ENCODE data around the gene CNPY3. TPM values are rescaled to one million over a fixed set of nuclear protein-coding genes. Genes with fewer than 3 reads are reported as not detected.

The CNPY3 gene
- total RNA-seq, 1 donor from 2014 or later: 57.6 TPM

- H3K27ac Mint-ChIP-seq: no peak overlapping the region
- peaks cover 14% of the 10 kb centered on the region for H3K4me1 Mint-ChIP-seq (ENCODE audit: unreplicated experiment)
- TF ChIP-seq CTCF (conservative IDR thresholded peaks at IDR 0.05): no peak
- H3K36me3 Mint-ChIP-seq: peaks cover 19% of the 10 kb centered on the region
- H3K9me3 Mint-ChIP-seq: no peaks in the 10 kb centered on the region
- no peak for DNase-seq (ENCODE audit: extremely low spot score, unreplicated experiment)
- no peaks in the 10 kb centered on the region for H3K27me3 Mint-ChIP-seq
- no peak overlapping the region for H3K4me3 Mint-ChIP-seq
Measured at GRCh38 chr6:42935322-42935721, 6.0 kb downstream of the CNPY3 start.

- Mint-ChIP-seq H3K27ac (no peak overlapping the region), H3K27me3 (no peaks in the 10 kb centered on the region), H3K4me1 (ENCODE audit: unreplicated experiment) (peaks cover 12% of the 10 kb centered on the region), H3K36me3 (peaks cover 19% of the 10 kb centered on the region), H3K4me3 (no peak overlapping the region), H3K9me3 (no peaks in the 10 kb centered on the region)
- TF ChIP-seq CTCF (conservative IDR thresholded peaks at IDR 0.05): no peak
- no peak for DNase-seq (ENCODE audit: extremely low spot score, unreplicated experiment)
Measured at GRCh38 chr6:42936398-42936797, 7.1 kb downstream of the CNPY3 start.

GRCh38 chr6:42937548-42938427 is 8.5 kb downstream of the CNPY3 start:
- H3K4me3 Mint-ChIP-seq: no peak overlapping the region
- H3K9me3 Mint-ChIP-seq: no peaks in the 10 kb centered on the region
- no peaks in the 10 kb centered on the region for H3K27me3 Mint-ChIP-seq
- DNase-seq (ENCODE audit: extremely low spot score, unreplicated experiment): no peak
- peaks cover 18% of the 10 kb centered on the region for H3K36me3 Mint-ChIP-seq
- H3K27ac Mint-ChIP-seq: no peak overlapping the region
- no peak for TF ChIP-seq CTCF (conservative IDR thresholded peaks at IDR 0.05)
- peaks cover 7% of the 10 kb centered on the region for H3K4me1 Mint-ChIP-seq (ENCODE audit: unreplicated experiment)

- Mint-ChIP-seq H3K36me3 (peaks cover 12% of the 10 kb centered on the region), H3K27me3 (no peaks in the 10 kb centered on the region), H3K9me3 (no peaks in the 10 kb centered on the region), H3K4me3 (no peak overlapping the region), H3K4me1 (ENCODE audit: unreplicated experiment) (peaks cover under 1% of the 10 kb centered on the region), H3K27ac (no peak overlapping the region)
- DNase-seq (ENCODE audit: extremely low spot score, unreplicated experiment): no peak
- TF ChIP-seq CTCF (conservative IDR thresholded peaks at IDR 0.05): no peak
Measured at GRCh38 chr6:42938428-42938796, 9.1 kb downstream of the CNPY3 start.

- H3K27ac Mint-ChIP-seq: no peak overlapping the region
- no peaks in the 10 kb centered on the region for H3K27me3 Mint-ChIP-seq
- H3K4me1 Mint-ChIP-seq (ENCODE audit: unreplicated experiment): no peaks in the 10 kb centered on the region
- no peak for DNase-seq (ENCODE audit: extremely low spot score, unreplicated experiment)
- no peak for TF ChIP-seq CTCF (conservative IDR thresholded peaks at IDR 0.05)
- H3K36me3 Mint-ChIP-seq: peaks cover 11% of the 10 kb centered on the region
- no peaks in the 10 kb centered on the region for H3K9me3 Mint-ChIP-seq
- H3K4me3 Mint-ChIP-seq: no peak overlapping the region
Measured at GRCh38 chr6:42938987-42939809, 9.9 kb downstream of the CNPY3 start.

Measured in type B pancreatic cell (in vitro differentiated cells).